Prostate gland (tissue), 2 donors: Measurements from ENCODE around the gene PLAAT4.

ENCODE experiments used
- CTCF ChIP-seq, 4 experiments: fragments of 200-600 bp in 2 of 4; fragments of 450-650 bp in 2 of 4; sonication (generic) in 2 of 4; IDR thresholded peaks; 1 replicate in 3 of 4; 2 replicates in 1 of 4; pipeline ENCODE4 v1.5.1; 2016 to 2019; ENCODE audit warnings: antibody characterized with exemption in 4 of 4, mild to moderate bottlenecking in 2 of 4, moderate library complexity in 2 of 4
- POLR2A ChIP-seq: fragments of 450-650 bp; IDR thresholded peaks from one replicate; pipeline ENCODE4 v1.6.1; 2016; ENCODE audit warnings: antibody characterized with exemption, mild to moderate bottlenecking
- POLR2AphosphoS5 ChIP-seq: sonication (generic); formaldehyde crosslinking; IDR thresholded peaks from one replicate; pipeline ENCODE4 v1.6.1; 2017; ENCODE audit warnings: antibody characterized with exemption

- TF ChIP-seq CTCF (IDR thresholded peaks at IDR 0.05): no peak
- TF ChIP-seq POLR2AphosphoS5: no peak
- TF ChIP-seq POLR2A: no peak
Measured at GRCh38 chr11:63490551-63491239, 45.9 kb upstream of the PLAAT4 start, which contains the start of gene PLAAT5.
